GM13977 (cell line): ENCODE results near the gene PTPN11.

Experiments used
- DNase-seq: peaks from one replicate; pipeline ENCODE4 v3.0.0; 2012; ENCODE audit warnings: low spot score
- CTCF ChIP-seq: IDR thresholded peaks from 2 replicates; pipeline ENCODE4 v1.5.1; 2012; ENCODE audit warnings: mild to moderate bottlenecking, control low read depth; ENCODE audit not compliant: insufficient read depth; ENCODE audit errors: extremely low read depth, missing control alignments
- in situ Hi-C: fragments of 300-500 bp; cut with MboI; formaldehyde crosslinking; loops from one replicate; pipeline ENCODE4 v1.12.0; 2022; ENCODE audit warnings: low sequenced_read_pairs, low pct_unique_long_range_greater_than_20kb, mixed read lengths, inconsistent platforms; ENCODE audit not compliant: unreplicated experiment

PTPN11 gene

DNA sequence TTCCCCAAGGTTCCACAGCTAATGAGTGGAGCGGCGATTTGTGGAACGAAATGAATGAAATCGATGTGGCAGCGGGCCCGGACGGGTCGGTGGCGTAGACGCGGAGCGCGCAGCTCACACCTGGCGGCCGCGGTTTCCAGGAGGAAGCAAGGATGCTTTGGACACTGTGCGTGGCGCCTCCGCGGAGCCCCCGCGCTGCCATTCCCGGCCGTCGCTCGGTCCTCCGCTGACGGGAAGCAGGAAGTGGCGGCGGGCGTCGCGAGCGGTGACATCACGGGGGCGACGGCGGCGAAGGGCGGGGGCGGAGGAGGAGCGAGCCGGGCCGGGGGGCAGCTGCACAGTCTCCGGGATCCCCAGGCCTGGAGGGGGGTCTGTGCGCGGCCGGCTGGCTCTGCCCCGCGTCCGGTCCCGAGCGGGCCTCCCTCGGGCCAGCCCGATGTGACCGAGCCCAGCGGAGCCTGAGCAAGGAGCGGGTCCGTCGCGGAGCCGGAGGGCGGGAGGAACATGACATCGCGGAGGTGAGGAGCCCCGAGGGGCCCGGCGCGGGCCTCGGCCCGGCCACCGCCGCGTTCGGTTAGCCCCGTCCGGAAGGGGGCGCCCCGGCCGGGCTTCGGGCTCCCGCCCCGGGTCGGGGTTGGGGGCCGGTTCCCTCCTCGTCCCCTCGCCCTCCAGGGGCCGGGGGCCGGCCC, at the start of gene PTPN11:
TSS of gene PTPN11 (plus strand) at position 340 of the 689 bp plus-strand sequence. CDS start at position 505, 165 bp downstream.
- in situ Hi-C loops = no loop called here
- DNase-seq = peak; percentile 87
- peak; percentile 55 for TF ChIP-seq CTCF

- no peak for DNase-seq
- in situ Hi-C loops = no loop called here
- no peak for TF ChIP-seq CTCF
These were observed 48.5 kb upstream of the PTPN11 start for GRCh38 chr12:112370199-112370598.

GRCh38 chr12:112370868-112371510, 47.8 kb upstream of the PTPN11 start:
- in situ Hi-C loops = no loop called here
- no peak for TF ChIP-seq CTCF
- DNase-seq = no peak

GRCh38 chr12:112374166-112374740, 44.5 kb upstream of the PTPN11 start:
- in situ Hi-C loops = no loop called here

DNA sequence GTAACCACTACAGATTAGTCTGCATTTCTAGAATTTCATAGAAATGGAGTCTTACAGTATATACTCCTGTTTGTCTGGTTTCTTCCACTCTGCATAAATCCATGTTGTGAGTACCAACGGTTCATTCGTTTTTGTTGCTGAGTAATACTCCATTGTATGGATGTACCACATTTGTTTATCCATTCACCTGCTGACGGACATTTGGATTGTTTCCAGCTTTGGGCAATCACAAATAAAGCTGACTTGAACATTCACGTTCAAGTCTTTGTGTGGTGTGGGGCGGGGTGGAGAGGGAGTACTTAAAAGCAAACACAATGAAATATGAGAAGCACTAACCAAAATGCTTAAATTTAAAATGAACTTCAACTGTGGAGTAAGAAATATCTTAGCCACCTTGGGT, 43.6 kb upstream of the PTPN11 start:
- no peak for DNase-seq
- in situ Hi-C loops = loop anchor here (25.0 kb wide), 1 partner anchor 438 kb away; no protein-coding TSS in a partner anchor
- TF ChIP-seq CTCF = no peak

More at GRCh38 chr12:112374166-112374740, 44.5 kb upstream of the PTPN11 start:
- TF ChIP-seq CTCF = no peak
- no peak for DNase-seq

- TF ChIP-seq CTCF = no peak
- in situ Hi-C loops = loop anchor here (10.0 to 25.0 kb wide), 2 partner anchors 176 to 444 kb away; no protein-coding TSS in a partner anchor
- DNase-seq = no peak
These were observed 37.9 kb upstream of the PTPN11 start for GRCh38 chr12:112380663-112381405.
